HTERT RPE-1 (cell line): Measurements from ENCODE around the gene COL21A1.
"Not testable (repeated sequence)": the region's sequence is repeated elsewhere in the genome, so short reads cannot be mapped to it uniquely, and the experiment has no call there.

Source experiments
- in situ Hi-C: fragments of 300-500 bp; cut with MboI; formaldehyde crosslinking; loops from 4 replicates; pipeline ENCODE4 v1.14.3; 2020; ENCODE audit warnings: low sequenced_read_pairs

Gene COL21A1

DNA sequence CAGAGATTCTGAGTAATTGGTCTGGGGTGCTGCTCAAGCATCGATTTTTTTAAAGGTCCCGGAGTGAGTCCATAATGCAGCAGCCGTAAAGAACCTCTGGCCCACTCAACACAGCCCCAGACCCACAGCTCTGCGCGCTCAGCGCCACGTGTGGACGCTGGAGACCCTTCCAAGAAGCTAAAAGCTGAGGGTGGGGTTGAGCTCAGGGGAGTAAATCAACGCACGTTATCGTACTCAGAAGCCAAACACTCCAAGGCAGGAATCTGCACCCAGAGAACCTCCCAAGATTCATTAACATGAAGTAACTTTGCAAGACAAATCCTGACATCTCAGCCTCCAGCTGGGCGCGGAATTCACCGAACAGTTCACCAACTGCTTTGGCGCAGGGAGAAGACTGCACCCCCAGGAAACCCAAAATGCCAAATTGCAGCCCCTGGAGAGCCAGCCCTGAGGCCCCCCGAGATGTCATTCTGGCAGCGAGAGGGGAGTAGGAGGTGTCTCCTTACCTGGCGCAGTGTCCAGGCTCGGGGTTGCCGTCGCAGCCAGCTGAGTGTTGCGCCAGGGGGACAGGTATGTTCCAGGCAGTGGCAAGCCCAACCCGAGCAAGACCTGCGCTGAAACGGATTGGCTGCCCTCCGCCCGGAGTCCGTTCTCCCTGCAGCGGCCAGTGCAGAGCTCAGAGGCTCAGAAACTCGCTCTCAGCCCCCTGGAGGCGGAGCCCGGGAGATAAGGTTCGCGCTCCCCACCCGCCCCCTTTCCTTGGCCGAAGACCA lies at the start of gene COL21A1:
Gene COL21A1 (minus strand): TSS at position 700 of the 773 bp plus-strand sequence. CDS start 64,962 bp downstream, outside the sequence.
- in situ Hi-C loops: no loop called here

DNA sequence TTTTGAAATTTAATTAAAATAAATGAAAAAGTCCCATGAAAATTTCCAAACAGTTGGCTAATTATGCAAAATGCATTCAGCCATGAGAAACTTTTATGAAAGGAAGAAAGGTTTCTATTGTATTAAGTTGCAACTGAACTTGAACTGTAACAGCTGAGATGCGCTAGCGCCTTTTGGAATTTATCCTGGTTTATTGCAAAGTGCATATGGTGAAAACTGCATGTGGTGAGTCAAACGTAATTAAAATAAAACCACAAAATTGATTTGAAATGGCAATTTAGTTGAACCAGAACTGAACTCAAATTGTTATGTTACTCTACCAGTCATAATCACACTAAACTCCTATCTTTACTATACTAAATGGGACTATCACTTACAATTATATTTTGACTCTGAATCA lies 46.4 kb upstream of the COL21A1 start:
- in situ Hi-C loops: no loop called here

GRCh38 chr6:56292505-56293181 lies 45.3 kb upstream of the COL21A1 start:
- in situ Hi-C loops: no loop called here

DNA sequence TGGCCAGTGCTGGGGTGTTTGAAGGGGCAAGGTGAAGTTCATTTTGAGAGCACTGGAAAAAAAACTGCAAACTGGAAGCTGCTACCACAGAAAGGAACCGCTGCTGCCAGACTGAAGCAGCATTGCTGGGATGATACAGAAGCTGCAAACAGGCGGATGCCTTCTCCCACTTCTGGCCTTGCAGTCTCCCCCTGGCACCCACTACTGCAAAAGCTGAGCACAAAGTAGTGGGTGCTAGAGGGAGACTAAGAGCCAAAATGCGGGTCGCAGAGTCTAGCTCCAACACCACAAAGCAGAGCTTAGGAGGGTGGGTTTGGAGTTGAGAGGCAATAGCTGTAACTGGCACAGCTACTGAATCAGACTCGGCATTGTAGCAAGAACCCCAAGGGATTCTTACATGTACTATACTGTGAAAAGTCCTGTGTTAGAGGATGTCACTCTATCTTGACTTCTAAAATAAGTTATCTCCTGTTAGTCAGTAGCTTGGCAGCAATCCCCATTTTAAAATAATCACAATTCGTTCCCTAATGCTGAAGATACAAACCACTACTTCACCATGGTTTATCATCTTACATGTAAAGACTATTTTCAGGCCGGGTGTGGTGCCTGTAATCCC lies 44.0 kb upstream of the COL21A1 start:
- in situ Hi-C loops: no loop called here

- in situ Hi-C loops: no loop called here
These were observed 42.3 kb upstream of the COL21A1 start for GRCh38 chr6:56289721-56290120.

GRCh38 chr6:56288347-56288746 lies 41.0 kb upstream of the COL21A1 start:
- in situ Hi-C loops: no loop called here

- in situ Hi-C loops: no loop called here
These were observed 35.0 kb upstream of the COL21A1 start for GRCh38 chr6:56282391-56282790.

DNA sequence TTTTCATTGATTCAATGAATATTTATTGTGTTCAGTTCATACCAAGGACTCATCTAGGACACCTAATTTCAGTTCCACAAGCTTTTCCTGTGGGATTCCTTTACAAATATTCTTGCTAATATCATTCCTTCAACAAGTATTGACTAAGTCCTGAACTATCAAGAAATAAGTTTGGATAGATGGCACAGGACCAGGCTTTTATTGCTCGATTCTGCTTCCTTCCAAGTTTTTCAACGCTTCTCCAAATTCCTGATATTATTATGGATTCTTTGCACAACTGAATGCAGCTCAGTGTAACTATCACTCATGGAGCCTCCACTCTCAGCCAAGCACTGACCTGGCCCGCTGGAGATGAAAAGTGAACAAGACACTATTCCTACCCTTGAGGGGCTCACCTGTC lies 32.7 kb upstream of the COL21A1 start:
- in situ Hi-C loops: no loop called here

- in situ Hi-C loops: no loop called here
These were observed 32.1 kb upstream of the COL21A1 start for GRCh38 chr6:56279331-56280080.

GRCh38 chr6:56278171-56278591 lies 30.8 kb upstream of the COL21A1 start:
- in situ Hi-C loops: no loop called here

DNA sequence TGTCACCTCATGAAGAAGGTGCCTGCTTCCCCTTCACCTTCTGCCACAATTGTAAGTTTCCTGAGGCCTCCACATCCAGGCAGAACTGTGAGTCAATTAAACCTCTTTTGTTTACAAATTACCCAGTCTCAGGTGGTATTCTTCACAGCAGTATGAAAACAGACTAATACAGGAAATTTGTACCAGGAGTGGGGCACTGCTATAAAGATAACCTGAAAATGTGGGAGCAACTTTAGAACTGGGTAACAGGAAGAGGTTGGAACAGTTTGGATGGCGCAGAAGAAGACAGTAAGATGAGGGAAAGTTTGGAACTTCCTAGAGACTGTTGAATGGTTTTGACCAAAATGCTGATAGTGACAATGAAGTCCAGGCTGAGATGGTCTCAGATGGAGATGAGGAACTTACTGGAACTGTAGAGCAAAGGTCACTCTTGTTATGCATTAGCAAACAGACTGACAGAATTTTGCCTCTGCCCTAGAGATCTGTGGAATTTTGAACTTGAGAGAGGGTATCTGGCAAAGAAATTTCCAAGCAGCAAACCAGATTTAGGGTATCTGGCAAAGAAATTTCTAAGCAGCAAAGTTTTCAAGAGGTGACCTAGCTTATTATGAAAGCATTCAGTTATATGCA lies 23.5 kb upstream of the COL21A1 start:
- in situ Hi-C loops: no loop called here

DNA sequence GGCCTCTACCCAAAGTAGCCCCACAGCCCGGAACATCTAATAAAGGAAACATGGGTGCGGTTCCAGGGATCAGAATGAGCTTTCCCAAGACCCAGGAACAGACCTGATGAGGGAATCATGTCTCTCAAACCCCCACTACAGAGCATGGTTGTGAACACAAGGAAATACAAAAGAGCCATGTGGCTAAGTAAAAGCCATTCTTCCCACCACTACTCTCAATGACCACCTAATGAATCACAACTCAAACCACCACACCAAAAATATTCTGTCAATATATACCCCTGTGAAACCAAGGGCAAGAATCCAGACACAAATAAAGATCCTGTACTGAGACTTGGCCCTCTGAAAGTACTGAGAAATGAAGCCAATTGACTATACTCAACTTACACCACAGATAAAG lies 20.9 kb upstream of the COL21A1 start:
- in situ Hi-C loops: no loop called here

- in situ Hi-C loops: no loop called here
These were observed 18.6 kb upstream of the COL21A1 start for GRCh38 chr6:56266011-56266410.

DNA sequence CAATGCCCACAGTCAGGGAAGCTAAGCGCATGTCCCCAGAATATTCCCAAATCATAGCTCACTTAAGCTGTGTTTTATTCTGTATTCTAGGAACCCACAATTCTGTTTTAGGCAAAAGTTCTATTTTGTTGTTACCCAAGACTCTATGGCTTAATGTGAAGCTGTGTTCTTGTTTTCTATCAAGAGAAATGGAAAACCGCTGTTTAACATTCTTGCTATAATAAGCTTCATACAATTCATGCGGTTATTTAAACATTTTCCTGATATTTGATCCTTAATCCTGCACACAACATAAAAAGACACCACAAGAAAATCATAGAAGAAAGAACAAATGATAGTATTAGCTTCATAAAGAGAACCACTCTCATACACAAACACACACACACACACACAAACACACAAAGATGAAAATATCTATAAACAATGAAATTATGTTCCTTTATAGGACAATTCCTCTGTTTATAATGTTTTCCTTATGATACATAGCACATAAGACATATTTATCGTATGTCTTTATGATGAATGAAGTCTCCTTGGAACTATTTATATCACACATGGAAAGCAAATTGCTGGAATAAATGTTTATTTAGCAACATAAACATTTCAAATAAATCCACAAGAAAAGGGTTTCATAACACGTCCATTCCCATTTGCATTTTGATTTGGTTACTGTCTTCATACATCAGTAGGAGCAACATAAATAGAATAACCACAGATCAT lies 16.4 kb upstream of the COL21A1 start:
- in situ Hi-C loops: no loop called here

DNA sequence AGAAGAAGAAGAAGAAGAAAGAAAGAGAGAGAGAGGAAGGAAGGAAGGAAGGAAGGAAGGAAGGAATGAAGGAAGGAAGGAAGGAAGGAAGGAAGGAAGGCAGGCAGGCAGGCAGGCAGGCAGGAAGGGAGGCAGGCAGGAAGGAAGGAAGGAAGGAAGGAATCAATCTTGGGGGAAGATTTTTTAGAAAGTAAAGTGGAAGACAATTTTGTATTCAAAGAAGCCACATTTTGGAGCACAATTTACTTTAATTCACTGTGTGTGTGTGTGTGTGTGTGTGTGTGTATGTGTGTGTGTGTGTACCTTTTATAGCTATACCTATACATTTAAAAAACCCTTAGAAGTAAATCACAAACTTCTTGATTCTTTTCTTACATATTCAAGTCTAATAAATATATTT lies 13.2 kb upstream of the COL21A1 start:
- in situ Hi-C loops: not testable (repeated sequence)

DNA sequence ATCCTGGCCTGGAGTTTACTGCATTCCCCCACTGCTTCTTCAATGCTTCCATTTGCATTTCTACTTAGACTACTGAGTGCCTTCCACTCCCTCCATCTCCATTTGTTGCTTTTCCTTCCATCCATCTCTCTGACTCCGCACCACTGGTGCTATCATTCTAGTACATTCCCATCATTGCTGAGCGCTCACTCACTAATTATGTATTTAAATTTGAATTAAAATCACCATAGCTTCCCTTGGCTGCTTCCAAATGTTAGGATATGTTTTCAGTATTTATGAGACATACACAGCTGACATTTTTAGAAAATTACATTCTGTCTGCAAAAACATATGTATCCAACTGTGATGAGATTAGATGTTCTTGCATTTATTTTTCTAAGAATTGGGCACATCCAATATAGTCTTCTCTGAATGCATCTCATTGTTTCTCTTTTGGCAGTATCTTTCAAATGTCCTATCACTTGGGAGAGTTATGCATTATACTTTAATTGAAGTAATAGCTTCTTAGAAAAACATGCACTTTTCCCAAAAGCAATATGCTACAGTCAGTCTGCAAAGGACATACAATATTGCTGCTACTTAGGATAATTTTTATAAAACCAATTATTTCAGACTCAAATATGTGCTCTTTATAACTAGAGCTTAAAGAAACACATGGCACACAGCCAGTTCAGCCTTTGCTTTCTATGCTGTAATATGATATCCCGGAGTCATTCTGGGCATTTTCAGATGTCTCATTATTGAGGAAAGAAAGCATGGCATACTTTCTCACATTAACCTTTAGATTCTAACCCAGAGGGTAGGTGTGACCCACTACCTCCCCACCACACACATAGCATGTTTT lies 12.1 kb upstream of the COL21A1 start:
- in situ Hi-C loops: no loop called here

DNA sequence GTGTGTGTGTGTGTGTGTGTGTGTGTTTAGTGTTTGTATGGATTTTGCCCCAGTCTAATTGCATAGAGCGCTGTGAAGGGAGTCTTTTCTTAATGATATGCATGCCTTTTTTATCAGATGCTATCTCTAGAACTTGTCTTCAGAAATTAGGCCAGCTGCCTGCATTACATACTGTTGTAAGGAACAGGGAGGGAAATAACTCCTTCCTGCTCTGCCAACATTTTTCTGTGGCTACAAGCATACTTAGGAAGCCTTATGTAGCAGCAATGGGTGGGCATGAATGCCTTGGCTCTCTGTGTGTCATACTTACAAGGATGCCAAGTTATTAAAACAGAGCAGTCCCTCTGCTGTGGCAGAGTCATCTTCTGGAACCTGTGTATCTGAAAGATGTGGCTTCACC lies 8.0 kb upstream of the COL21A1 start:
- in situ Hi-C loops: no loop called here

DNA sequence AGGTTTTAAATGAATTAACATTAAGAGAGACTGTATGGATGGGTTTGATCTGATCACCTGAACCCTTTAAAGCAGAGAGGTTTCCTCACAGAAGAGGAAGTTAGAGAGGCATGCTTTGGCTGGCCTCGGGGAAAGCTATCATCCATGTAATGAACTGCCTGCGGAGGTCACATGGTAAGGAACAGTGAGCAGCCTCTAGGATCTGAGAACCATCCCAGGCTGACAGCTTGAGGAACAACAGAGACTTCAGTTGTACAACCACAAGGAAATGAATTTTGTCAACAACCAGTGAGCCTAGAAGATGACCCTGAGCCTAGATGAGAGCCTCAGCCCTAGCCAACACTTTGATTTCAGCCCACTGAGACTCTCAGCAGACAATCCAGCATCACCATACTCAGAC lies 2.9 kb upstream of the COL21A1 start:
- in situ Hi-C loops: no loop called here

DNA sequence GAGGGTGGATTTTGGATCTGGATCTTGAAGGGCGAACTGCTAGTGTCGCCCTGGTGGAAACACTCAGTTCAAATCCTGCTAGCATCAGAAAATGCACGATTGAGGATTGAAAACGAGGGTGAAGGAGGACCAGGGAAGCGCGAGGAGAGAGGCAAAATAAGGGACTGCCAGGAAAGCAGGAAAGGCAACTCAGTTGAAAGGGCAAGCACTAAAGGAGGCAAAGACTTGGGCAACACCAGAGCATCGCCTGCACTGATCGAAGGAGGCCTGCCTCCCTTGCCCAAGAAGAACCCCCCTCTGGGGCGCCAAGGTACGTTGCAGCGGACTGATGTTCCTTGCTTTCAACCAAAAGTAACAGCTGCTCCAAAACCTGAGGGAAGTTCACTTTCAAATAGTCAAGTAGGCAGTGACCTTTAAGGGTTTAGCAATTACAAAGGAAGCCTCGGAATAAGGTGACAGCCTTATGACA lies 308 bp upstream of the COL21A1 start:
- in situ Hi-C loops: no loop called here
